GM19395 (cell line): ENCODE measurements around the gene LRRC28.

ENCODE experiments used
- ATAC-seq: cut with Tn5 transposase; IDR thresholded peaks from one replicate; pipeline ENCODE4 v1.9.1; 2021; ENCODE audit warnings: mild to moderate bottlenecking, moderate library complexity; ENCODE audit not compliant: unreplicated experiment

The LRRC28 gene

DNA sequence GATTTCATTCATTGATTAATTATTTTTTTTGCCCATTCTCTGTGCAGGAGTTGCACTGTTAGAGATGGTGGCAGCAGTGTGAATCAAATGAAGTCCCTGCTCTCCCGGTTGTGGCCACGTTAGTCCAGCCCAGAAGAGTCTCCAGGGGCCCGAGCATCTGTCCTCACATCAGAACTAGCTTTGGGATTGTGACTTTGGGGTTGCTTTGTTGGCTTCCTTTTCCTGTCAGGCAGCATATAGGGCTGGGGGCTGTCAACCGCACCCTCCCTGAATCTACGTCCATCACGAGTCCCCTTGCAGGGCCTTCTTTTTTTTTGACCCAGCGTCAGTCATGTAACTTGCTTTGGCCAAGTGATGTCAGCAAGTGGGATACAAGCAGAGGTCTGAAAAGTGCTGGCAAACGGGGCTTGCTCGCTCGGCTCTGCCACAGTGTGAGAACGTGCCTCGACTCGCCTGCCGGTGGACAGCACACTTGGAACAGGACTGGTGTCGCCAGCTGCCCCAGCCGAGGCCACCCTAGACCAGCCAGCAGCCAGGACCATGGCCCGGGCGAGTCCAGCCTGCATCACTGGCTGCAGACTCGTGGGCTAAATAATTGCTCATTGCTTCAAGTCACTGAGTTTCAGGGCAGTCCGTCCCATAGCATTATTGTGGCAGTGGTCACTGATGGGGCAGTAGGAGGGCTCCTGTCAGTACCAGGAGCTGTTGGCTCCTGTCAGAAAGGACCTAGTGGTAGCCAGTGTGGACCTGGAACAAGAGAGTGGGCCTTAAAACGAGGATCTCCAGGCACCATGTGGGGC, 162.9 kb downstream of the LRRC28 start:
- ATAC-seq, result no peak

DNA sequence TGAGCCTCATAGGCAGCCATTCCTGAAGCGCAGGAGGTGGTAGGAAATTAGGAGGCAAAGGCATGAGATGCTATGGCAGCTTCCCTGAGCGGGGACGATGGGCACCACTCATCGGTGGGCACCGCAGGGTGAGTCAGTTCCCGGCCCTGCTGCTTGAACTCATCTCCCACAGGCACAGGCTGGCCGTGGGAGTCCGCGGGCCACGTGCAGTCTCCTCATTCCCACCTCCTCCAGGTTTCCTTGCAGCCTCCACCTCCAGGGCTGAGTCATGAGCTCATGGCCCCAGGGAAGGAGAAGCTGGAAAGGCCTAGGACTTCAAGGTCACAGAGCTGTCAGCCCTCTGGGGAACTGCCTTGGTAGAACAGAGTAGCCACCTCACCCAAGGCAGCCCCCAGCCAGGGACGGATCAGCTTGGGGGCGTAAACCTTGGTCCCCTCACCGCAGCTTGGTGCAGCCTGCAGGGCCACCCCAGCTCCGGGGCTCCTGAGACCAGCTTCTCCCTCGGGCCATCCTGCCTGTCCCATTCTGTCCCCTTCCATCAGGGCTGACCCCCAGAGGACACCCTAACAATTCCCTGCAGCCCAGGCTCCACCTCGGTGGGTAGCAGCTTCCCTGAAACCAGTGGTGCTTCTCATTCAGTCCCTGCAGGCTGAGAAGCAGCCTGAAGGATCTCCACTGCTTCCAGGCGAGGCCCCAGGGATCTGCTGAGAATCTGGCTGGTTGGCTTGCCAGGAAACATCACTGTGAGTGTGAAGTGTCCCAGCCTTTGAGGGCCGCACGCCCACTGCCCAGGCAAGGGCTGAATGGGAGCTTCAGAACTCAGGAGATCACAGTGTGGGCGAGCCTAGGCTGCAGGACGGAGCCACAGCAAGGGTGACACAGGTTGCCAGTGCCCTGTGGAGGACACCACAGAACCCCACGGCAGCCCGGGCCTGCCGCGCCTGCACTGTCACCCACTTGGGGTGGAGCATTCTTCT, 163.8 kb downstream of the LRRC28 start:
- ATAC-seq, result no peak

DNA sequence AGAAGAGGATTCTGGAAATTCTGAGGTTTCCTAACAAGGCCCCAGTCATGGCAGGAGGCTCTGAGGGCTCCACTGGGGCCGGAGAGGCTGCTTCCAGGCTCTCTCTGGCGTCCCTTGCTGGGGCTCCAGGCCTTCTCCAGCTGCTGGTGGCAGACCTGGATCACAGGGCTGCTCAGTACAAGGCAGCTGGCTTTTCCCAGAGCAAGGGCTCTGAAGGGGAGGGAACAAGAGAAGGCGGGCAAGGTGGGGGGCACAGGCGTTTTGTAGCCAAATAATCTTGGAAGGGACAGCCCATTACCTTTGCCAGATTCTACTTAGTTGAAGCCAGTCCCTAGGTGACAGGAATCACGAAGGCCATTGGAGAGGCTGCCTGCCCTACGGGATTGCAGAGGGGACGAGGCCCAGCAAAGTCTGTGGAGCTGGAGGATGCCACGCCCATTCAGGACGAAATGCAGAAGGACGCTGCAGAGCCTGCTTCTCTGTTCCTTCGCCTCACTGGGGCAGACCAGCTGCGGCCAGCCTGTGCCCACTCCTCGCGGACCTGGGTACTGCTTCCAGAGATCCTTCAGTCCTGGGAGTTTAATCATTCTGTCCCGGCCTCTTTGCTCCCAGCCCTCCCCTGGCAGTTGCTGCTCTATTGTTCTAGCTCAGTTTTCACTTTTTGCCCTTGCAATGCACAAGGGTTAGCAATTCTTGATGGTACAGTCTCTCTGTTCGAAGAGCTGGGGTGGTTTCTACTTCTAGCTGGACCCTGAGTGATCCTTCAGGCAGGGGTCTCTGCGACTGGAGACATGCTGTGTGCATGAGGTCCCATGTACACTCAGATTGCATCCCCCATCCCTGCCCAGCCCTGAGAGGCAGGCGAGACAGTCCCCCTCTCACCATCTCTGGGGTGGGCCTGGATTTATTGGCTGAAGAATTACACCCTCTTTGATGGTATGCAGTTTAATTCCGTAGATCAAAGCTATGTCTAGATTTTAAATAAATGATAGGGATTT, 165.2 kb downstream of the LRRC28 start:
- no peak for ATAC-seq

DNA sequence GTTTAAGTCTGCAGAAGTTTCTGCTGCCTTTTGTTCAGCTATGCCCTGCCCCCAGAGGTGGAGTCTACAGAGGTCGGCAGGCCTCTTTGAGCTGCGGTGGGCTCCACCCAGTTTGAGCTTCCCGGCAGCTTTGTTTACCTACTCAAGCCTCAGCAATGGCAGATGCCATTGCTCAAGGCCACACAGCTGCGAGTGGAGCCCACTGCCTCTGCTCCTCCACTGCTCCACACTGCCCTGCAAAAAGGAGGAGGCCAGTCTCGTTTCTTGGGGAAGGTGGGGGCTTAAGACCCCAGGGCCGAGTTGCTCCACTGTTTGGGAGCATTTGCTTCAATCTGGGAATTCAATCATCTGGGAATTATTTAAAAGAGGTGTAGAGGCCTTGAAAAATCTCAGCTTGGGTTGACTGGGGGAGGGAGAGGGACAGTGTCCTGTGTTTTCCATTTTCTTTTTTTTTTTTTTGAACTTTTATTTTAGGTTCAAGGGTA, 169.9 kb downstream of the LRRC28 start:
- no peak for ATAC-seq

DNA sequence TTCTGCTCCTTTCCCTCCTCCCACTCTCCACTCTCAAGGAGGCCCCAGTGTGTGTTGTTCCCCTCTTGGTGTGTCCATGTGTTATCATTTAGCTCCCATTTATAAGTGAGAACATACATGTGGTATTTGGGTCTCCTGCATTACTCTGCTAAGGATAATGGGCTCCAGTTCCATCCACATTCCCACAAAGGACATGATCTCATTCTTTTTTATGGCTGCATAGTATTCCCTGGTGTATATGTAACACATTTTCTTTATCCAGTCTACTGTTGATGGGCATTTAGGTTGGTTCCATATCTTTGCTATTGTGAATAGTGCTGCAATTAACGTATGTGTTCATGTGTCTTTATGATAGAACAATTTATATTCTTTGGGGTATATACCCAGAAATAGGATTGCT, 170.5 kb downstream of the LRRC28 start:
- ATAC-seq, result no peak

DNA sequence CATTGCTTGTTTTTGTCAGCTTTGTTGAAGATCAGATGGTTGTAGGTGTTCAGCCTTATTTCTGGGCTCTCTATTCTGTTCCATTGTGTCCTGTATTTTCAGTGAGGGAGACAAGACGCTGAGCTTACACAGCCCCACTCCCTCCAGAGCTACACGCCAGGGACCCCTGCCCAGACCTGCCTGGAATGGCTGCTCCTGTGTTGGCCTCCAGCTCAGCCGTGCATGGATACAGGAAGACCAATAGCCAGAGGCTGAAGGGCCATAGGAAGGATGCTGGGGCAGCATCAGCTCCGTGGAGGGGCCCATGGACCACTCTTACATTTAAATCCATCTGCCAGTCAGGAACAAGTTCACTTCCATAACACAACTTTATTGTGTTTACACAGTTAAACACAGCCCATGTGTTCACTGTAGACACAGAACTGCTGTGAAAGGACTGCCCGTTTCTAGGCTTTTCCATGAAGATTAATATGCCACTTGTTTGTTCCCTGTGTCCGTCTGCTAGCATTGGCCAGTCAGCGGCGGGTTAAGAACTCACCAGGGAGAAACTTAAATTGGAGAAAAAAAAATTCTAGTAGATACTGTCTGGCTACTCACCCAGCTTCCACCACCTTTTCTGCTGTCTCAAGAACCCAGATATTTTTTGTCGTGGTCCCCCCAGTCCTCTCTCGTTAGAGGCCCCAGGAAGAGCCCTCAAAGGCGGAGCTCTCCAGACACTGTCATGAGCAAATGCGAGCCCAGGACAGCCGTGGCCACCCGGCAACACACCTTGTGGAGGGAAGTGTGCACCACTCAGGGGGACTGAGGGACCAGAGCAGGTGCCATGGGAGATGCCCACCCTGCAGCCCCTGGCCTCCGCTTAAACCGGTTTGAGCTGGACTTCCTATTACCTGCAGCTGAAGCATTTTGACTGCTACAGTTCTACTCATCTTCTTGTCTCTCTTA, 172.2 kb downstream of the LRRC28 start:
- no peak for ATAC-seq

- ATAC-seq, result no peak
These were observed 172.9 kb downstream of the LRRC28 start for GRCh38 chr15:99424131-99424571.

- ATAC-seq, result peak; percentile 89
These were observed 173.8 kb downstream of the LRRC28 start for GRCh38 chr15:99424978-99425656.

- no peak for ATAC-seq
These were observed 174.5 kb downstream of the LRRC28 start for GRCh38 chr15:99425657-99426301.

DNA sequence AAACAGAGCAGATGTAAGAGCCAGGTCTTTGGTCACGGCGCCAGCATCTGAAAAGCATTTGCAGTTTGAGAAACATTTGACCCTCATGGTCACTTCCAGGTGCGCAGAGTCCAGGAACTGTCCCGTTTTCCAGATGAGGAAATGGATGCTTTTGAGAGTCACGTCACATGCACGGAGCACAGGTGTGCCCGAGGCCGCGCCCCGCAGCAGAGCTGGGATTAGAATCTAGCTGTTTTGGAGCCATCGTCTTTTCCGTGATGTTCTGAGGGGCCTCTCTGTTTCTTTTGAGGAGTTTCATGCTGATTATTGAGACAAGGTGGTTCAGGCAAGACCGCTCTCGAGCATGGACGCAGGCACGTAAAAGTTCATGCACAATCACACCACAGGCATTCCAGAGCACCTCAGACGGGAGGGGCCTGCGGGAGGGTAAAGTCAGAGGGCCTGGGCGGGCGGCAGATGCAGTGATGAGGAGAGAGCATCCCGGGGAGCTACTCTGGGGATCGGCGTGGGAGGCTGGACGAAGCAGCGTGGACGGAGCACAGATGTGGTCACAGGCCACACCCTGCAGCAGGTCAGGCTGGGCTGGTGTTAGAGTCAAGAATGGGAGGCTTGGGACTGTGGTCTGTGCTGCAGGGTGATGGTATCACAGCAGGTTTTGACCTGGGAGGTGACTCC, 175.3 kb downstream of the LRRC28 start:
- no peak for ATAC-seq

DNA sequence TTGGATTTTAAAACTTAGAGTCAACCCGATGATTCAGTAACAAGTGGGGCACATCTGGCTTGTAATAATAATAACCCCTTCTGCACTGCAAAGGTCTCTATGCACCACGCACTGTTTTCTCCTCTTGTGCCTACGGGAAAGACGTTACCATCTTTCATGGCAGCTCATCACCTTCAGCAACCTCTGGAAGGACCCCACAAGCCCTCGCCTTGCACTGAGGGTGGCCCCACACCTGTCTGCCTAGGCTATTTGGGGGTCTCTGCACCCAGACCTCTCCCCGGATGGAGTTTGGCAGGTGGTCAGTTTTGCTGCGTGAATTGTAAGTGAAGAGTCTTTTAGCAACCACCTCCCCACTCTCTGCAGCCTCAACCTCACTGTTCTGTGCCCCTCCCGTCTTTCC, 175.9 kb downstream of the LRRC28 start:
- ATAC-seq, result no peak

- ATAC-seq, result no peak
These were observed 176.5 kb downstream of the LRRC28 start for GRCh38 chr15:99427668-99428361.

GRCh38 chr15:99429681-99430081, 178.4 kb downstream of the LRRC28 start:
- ATAC-seq, result no peak

DNA sequence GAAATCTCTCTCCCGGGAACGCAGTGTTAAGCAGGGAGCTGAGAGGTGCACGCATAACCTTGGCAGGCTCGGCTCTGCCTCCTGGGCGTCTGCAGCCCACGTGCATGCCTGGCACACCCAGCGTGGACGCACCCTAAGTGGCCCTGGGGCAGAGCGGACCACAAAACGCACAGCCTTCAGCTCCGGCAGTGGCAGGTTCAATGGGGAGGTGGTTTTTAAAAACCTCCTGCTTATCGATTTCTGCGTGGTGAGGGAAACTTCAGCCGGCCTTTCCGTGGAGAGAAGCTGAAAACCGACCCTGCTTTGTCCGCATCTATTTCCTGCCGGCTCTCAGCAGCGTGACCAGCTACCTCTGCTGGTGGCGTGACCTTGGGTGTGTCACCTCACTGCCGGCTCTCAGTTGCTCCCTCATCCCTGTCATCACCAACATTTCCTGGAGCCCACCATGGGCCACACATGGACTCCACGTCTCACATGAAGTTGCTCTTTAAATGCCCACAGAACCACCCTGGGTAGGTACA, 179.7 kb downstream of the LRRC28 start:
- ATAC-seq, result no peak

- no peak for ATAC-seq
These were observed 180.4 kb downstream of the LRRC28 start for GRCh38 chr15:99431661-99432091.

GRCh38 chr15:99432271-99433025, 181.2 kb downstream of the LRRC28 start:
- ATAC-seq, result no peak
